ENCODE results near the gene AKAP12.

- TF ChIP-seq, protein P1, sequence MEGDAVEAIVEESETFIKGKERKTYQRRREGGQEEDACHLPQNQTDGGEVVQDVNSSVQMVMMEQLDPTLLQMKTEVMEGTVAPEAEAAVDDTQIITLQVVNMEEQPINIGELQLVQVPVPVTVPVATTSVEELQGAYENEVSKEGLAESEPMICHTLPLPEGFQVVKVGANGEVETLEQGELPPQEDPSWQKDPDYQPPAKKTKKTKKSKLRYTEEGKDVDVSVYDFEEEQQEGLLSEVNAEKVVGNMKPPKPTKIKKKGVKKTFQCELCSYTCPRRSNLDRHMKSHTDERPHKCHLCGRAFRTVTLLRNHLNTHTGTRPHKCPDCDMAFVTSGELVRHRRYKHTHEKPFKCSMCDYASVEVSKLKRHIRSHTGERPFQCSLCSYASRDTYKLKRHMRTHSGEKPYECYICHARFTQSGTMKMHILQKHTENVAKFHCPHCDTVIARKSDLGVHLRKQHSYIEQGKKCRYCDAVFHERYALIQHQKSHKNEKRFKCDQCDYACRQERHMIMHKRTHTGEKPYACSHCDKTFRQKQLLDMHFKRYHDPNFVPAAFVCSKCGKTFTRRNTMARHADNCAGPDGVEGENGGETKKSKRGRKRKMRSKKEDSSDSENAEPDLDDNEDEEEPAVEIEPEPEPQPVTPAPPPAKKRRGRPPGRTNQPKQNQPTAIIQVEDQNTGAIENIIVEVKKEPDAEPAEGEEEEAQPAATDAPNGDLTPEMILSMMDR (IDR thresholded peaks at IDR 0.05; ENCODE audit: low read length): no peak
- TF ChIP-seq EZH2 (optimal IDR thresholded peaks at IDR 0.05; ENCODE audit: low read depth, low read length) (no peak), EZH2phosphoT487 (IDR thresholded peaks at IDR 0.05; ENCODE audit: low read length) (no peak)
These were observed 84.7 kb downstream of the AKAP12 start for GRCh38 chr6:151324488-151324825.

All from MM.1S (cell line).